ENCODE data around the gene NHS. TPM values are rescaled to one million over a fixed set of nuclear protein-coding genes. Genes with fewer than 3 reads are reported as not detected.

The NHS gene
- total and polyA plus RNA-seq, 2 of the 4 experiments (the other 2 are of a cell fraction) = 0.36 to 0.90 TPM

GRCh38 chrX:17465201-17465600 lies 90.2 kb downstream of the NHS start:
- no TSS peak for BruUV-seq (replicated peaks)
- H3K27me3 ChIP-seq (ENCODE audit: control insufficient read depth, insufficient read depth, low read length) = peaks cover 2% of the 10 kb centered on the region; the same call in 1 of the 2 replicates
- H3K4me1 ChIP-seq (ENCODE audit: control insufficient read depth, insufficient read depth, low read length) = no peaks in the 10 kb centered on the region
- DNase-seq (no peak), ATAC-seq (ENCODE audit: low read depth) (no peak)
- no peak overlapping the region for H3K4me2 ChIP-seq (ENCODE audit: low read depth, low read length)
- intact Hi-C loops (cut with micrococcal nuclease) (no loop called here), dilution Hi-C loops (cut with HindIII; ENCODE audit: low sequenced_read_pairs, unreplicated experiment) (no loop called here), in situ Hi-C loops (cut with MboI; ENCODE audit: low sequenced_read_pairs) (no loop called here)
- no peaks in the 10 kb centered on the region for H3K79me1 ChIP-seq (ENCODE audit: low read depth in 1 of 2, low read length in 2 of 2)
- H2BK5ac ChIP-seq (ENCODE audit: low read depth, low read length, poor library complexity, severe bottlenecking) = no peak overlapping the region
- 66% methylated on average over 2 of the region's 2 CpGs; no CpG with 5 or more reads in 1 of the 2 experiments for WGBS, 2 experiments (ENCODE audit: extremely low coverage in 2 of 2, insufficient read length in 1 of 2)
- H3K23ac ChIP-seq (ENCODE audit: low read depth, low read length) = no peak overlapping the region
- no peak overlapping the region for H4K91ac ChIP-seq (ENCODE audit: insufficient read depth, low read depth, low read length)
- H3K36me3 ChIP-seq (ENCODE audit: control insufficient read depth, insufficient read depth, low read length) = no peaks in the 10 kb centered on the region
- no peak overlapping the region for H3K18ac ChIP-seq (ENCODE audit: low read depth, low read length)
- H3K4ac ChIP-seq (ENCODE audit: low read depth, low read length) = no peak overlapping the region
- no peak overlapping the region for H3K14ac ChIP-seq (replicated peaks; ENCODE audit: low read depth, low read length)
- H4K5ac ChIP-seq (ENCODE audit: low read depth, low read length) = no peak overlapping the region
- POLR2A ChIA-PET (ENCODE audit: unreplicated experiment) = no interaction called here
- no peak overlapping the region for H2BK120ac ChIP-seq (ENCODE audit: low read depth, low read length)
- no peak overlapping the region for H2BK20ac ChIP-seq (ENCODE audit: low read depth, low read length)
- no peak overlapping the region for H2AK9ac ChIP-seq (replicated peaks; ENCODE audit: low read depth, low read length, poor library complexity)
- no peak overlapping the region for H2AK5ac ChIP-seq (ENCODE audit: low read depth, low read length)
- no peak overlapping the region for H4K8ac ChIP-seq (ENCODE audit: low read depth in 2 of 2, low read length in 2 of 2)
- H2AFZ ChIP-seq (replicated peaks; ENCODE audit: low read length, poor library complexity) = no peak overlapping the region
- H3K9ac ChIP-seq (ENCODE audit: low read depth, low read length) = no peak overlapping the region
- H3K56ac ChIP-seq (ENCODE audit: extremely low read depth, insufficient read depth, low read length) = no peak overlapping the region
- CTCF ChIA-PET = no interaction called here
- no peaks in the 10 kb centered on the region for H4K20me1 ChIP-seq (ENCODE audit: insufficient read depth, low read length)
- H3K4me3 ChIP-seq (ENCODE audit: insufficient read depth, low read depth, low read length) = no peak overlapping the region
- TF ChIP-seq MAZ (IDR thresholded peaks at IDR 0.05; ENCODE audit: borderline replicate concordance, low read depth, low read length) = no peak
- no peak for TF ChIP-seq USF2 (IDR thresholded peaks at IDR 0.05; ENCODE audit: low read depth, low read length)
- H3K9me3 ChIP-seq (ENCODE audit: control insufficient read depth, insufficient read depth, low read length) = no peaks in the 10 kb centered on the region
- no peak overlapping the region for H2BK15ac ChIP-seq (ENCODE audit: low read depth, low read length)
- H3K9me1 ChIP-seq (ENCODE audit: insufficient read depth, low read length) = no peaks in the 10 kb centered on the region; the same call in 1 of the 2 replicates
- H3K27ac ChIP-seq (ENCODE audit: insufficient read depth, low read length) = no peak overlapping the region
